HG03460 (cell line): ENCODE measurements around the gene IPCEF1.

Experiments used
- ATAC-seq: cut with Tn5 transposase; IDR thresholded peaks from one replicate; pipeline ENCODE4 v1.9.1; 2021; ENCODE audit not compliant: unreplicated experiment

Gene IPCEF1

GRCh38 chr6:154169193-154169847 is 187.3 kb downstream of the IPCEF1 start:
- no peak for ATAC-seq

- ATAC-seq = no peak
Observed at GRCh38 chr6:154167126-154167525, 189.5 kb downstream of the IPCEF1 start.

- no peak for ATAC-seq
Observed at GRCh38 chr6:154166140-154166539, 190.5 kb downstream of the IPCEF1 start.

- no peak for ATAC-seq
Observed at GRCh38 chr6:154165478-154165877, 191.1 kb downstream of the IPCEF1 start.

GRCh38 chr6:154164397-154164796 is 192.2 kb downstream of the IPCEF1 start:
- no peak for ATAC-seq

- peak; percentile 55 for ATAC-seq
Observed at GRCh38 chr6:154161689-154162088, 194.9 kb downstream of the IPCEF1 start.

GRCh38 chr6:154159126-154159525 is 197.5 kb downstream of the IPCEF1 start:
- no peak for ATAC-seq

GRCh38 chr6:154157706-154158105 is 198.9 kb downstream of the IPCEF1 start:
- no peak for ATAC-seq

- ATAC-seq = peak; percentile 59
Observed at GRCh38 chr6:154157082-154157481, 199.5 kb downstream of the IPCEF1 start.

- ATAC-seq = peak; percentile 60
Observed at GRCh38 chr6:154156135-154156896, 200.3 kb downstream of the IPCEF1 start.

GRCh38 chr6:154154389-154154967 is 202.1 kb downstream of the IPCEF1 start:
- ATAC-seq = no peak

GRCh38 chr6:154143753-154144152 is 212.8 kb downstream of the IPCEF1 start:
- ATAC-seq = no peak

GRCh38 chr6:154140743-154141142 is 215.9 kb downstream of the IPCEF1 start:
- no peak for ATAC-seq

GRCh38 chr6:154139892-154140291 is 216.7 kb downstream of the IPCEF1 start:
- no peak for ATAC-seq

- ATAC-seq = no peak
Observed at GRCh38 chr6:154138793-154139192, 217.8 kb downstream of the IPCEF1 start.

- no peak for ATAC-seq
Observed at GRCh38 chr6:154134471-154135147, 222.0 kb downstream of the IPCEF1 start.

- no peak for ATAC-seq
Observed at GRCh38 chr6:154127657-154128056, 228.9 kb downstream of the IPCEF1 start.

GRCh38 chr6:154125421-154125820 is 231.2 kb downstream of the IPCEF1 start:
- ATAC-seq = no peak

- no peak for ATAC-seq
Observed at GRCh38 chr6:154123155-154123956, 233.2 kb downstream of the IPCEF1 start.

- no peak for ATAC-seq
Observed at GRCh38 chr6:154122195-154122925, 234.2 kb downstream of the IPCEF1 start.
